Measurements from ENCODE around the gene KANK4.

- no peak for TF ChIP-seq CTCF (IDR thresholded peaks at IDR 0.05; ENCODE audit: insufficient read depth, low read length, poor library complexity, severe bottlenecking)
- no peak for TF ChIP-seq EZH2phosphoT487 (conservative IDR thresholded peaks at IDR 0.05; ENCODE audit: low read length)
Observed at GRCh38 chr1:62238507-62238906, 80.7 kb downstream of the KANK4 start.

All from SU-DHL-6 (cell line).